H1 (cell line): ENCODE measurements around the gene YIPF6. TPM values are rescaled to one million over a fixed set of nuclear protein-coding genes. Genes with fewer than 3 reads are reported as not detected.

ENCODE experiments used
- CTCF ChIA-PET: fragments of 300-600 bp; sonication (Branson Sonifier 250); formaldehyde crosslinking; loops from one replicate; lab custom pipeline; 2021; ENCODE audit not compliant: partially characterized antibody; lab: Charles Lee
- POLR2A ChIA-PET: fragments of 300-600 bp; sonication (Branson Sonifier 250); formaldehyde crosslinking; loops from one replicate; lab custom pipeline; 2021; ENCODE audit warnings: inconsistent platforms; ENCODE audit not compliant: partially characterized antibody; lab: Charles Lee
- DNase-seq, 2 experiments: peaks; one replicate each; pipeline versions ENCODE4 v3.0.0 to v3.0.0-alpha.2; 2010 to 2022; ENCODE audit warnings: low spot score in 2 of 2, low read depth in 1 of 2, mixed read lengths in 1 of 2
- FAIRE-seq: peaks from 2 replicates; lab custom pipeline; 2011; peaks lifted over from hg19 to GRCh38; lab: Jason Lieb, UNC
- H2AFZ ChIP-seq: 2 replicates; pipeline ENCODE4 v1.8.1; 2012; ENCODE audit warnings: low read length, inconsistent platforms
- H2AK5ac ChIP-seq: 2 replicates; pipeline ENCODE4 v1.6.1; 2013; ENCODE audit warnings: low read depth, low read length
- H2BK120ac ChIP-seq: replicated peaks from 2 replicates; pipeline ENCODE3; 2013; ENCODE audit warnings: low read depth, low read length, inconsistent platforms
- H2BK12ac ChIP-seq: 2 replicates; pipeline ENCODE4 v1.6.1; 2013; ENCODE audit warnings: low read depth, low read length
- H2BK15ac ChIP-seq: 2 replicates; pipeline ENCODE4 v1.6.1; 2013; ENCODE audit warnings: low read length
- H2BK20ac ChIP-seq: 2 replicates; pipeline ENCODE4 v1.6.1; 2013; ENCODE audit warnings: low read length
- H2BK5ac ChIP-seq: 2 replicates; pipeline ENCODE4 v1.6.1; 2013; ENCODE audit warnings: low read depth, low read length
- H3K14ac ChIP-seq: 2 replicates; pipeline ENCODE4 v1.6.1; 2013; ENCODE audit warnings: inconsistent platforms; ENCODE audit not compliant: insufficient read length
- H3K18ac ChIP-seq: 2 replicates; pipeline ENCODE4 v1.6.1; 2013; ENCODE audit warnings: low read length; ENCODE audit errors: extremely low read depth
- H3K23ac ChIP-seq: 2 replicates; pipeline ENCODE4 v1.6.1; 2013; ENCODE audit warnings: inconsistent platforms; ENCODE audit not compliant: insufficient read length
- H3K23me2 ChIP-seq: 2 replicates; pipeline ENCODE4 v1.6.1; 2013; ENCODE audit warnings: low read depth, low read length
- H3K27ac ChIP-seq: 2 replicates; pipeline ENCODE4 v1.6.1; 2011; ENCODE audit warnings: low read depth, low read length, inconsistent platforms
- H3K27me3 ChIP-seq, 4 experiments: replicated peaks in 1 of 4; 1 replicate in 1 of 4; 2 replicates in 3 of 4; pipeline versions ENCODE4 v1.6.1 to v1.8.1; 2011 to 2013; ENCODE audit warnings: low read length in 3 of 4, mild to moderate bottlenecking in 3 of 4, inconsistent platforms in 2 of 4, mixed read lengths in 2 of 4, moderate library complexity in 1 of 4; ENCODE audit not compliant: control insufficient read depth in 3 of 4, insufficient read depth in 3 of 4; ENCODE audit errors: extremely low read depth in 1 of 4
- H3K36me3 ChIP-seq, 4 experiments: 2 replicates each; pipeline versions ENCODE4 v1.6.1 to v1.8.1; 2011 to 2013; ENCODE audit warnings: mild to moderate bottlenecking in 4 of 4, low read length in 3 of 4, moderate library complexity in 2 of 4, control low read depth in 1 of 4, inconsistent platforms in 1 of 4; ENCODE audit not compliant: insufficient read depth in 4 of 4, control insufficient read depth in 2 of 4
- H3K4ac ChIP-seq: replicated peaks from 2 replicates; pipeline ENCODE3; 2013; ENCODE audit warnings: low read length, low read depth, mixed read lengths, inconsistent platforms; ENCODE audit not compliant: insufficient read length
- H3K4me1 ChIP-seq, 4 experiments: replicated peaks in 1 of 4; 1 replicate in 1 of 4; 2 replicates in 3 of 4; pipeline versions ENCODE4 v1.6.1 to v1.8.1; 2011 to 2013; ENCODE audit warnings: low read length in 3 of 4, inconsistent platforms in 2 of 4, mixed read lengths in 1 of 4; ENCODE audit not compliant: insufficient read depth in 4 of 4, control insufficient read depth in 3 of 4
- H3K4me2 ChIP-seq, 2 experiments: 2 replicates each; pipeline versions ENCODE4 v1.6.1 to v1.8.1; 2011 to 2013; ENCODE audit warnings: low read depth in 2 of 2, low read length in 2 of 2, control low read depth in 1 of 2, inconsistent platforms in 1 of 2, mild to moderate bottlenecking in 1 of 2; ENCODE audit not compliant: insufficient read depth in 1 of 2
- H3K4me3 ChIP-seq, 4 experiments: fragments of 200-600, 300-600 bp in 1 of 4; sonication (generic), shearing (Covaris generic), sonication (Bioruptor Twin) in 1 of 4; 2 replicates each; pipeline versions ENCODE4 v1.5.1 to v1.8.1; 2011 to 2016; ENCODE audit warnings: low read length in 4 of 4, low read depth in 3 of 4, control low read depth in 2 of 4, inconsistent platforms in 2 of 4, mild to moderate bottlenecking in 2 of 4, mixed read lengths in 1 of 4, moderate library complexity in 1 of 4; ENCODE audit not compliant: insufficient read depth in 2 of 4; ENCODE audit errors: extremely low read depth in 1 of 4
- H3K56ac ChIP-seq: replicated peaks from 2 replicates; pipeline ENCODE3; 2013; ENCODE audit warnings: low read depth, mild to moderate bottlenecking, mixed read lengths, low read length, inconsistent platforms; ENCODE audit not compliant: insufficient read length
- H3K79me1 ChIP-seq: 2 replicates; pipeline ENCODE4 v1.6.1; 2013; ENCODE audit warnings: low read depth, low read length, control low read depth
- H3K79me2 ChIP-seq, 2 experiments: 2 replicates each; pipeline versions ENCODE4 v1.6.1 to v1.8.1; 2012 to 2013; ENCODE audit warnings: low read length in 2 of 2, mild to moderate bottlenecking in 2 of 2, inconsistent platforms in 1 of 2; ENCODE audit not compliant: insufficient read depth in 2 of 2, control insufficient read depth in 1 of 2
- H3K9ac ChIP-seq, 4 experiments: replicated peaks in 1 of 4; 1 replicate in 1 of 4; 2 replicates in 3 of 4; pipeline versions ENCODE4 v1.6.1 to v1.8.1; 2011 to 2013; ENCODE audit warnings: low read depth in 3 of 4, low read length in 3 of 4, control low read depth in 2 of 4, mild to moderate bottlenecking in 2 of 4, moderate library complexity in 2 of 4, inconsistent platforms in 1 of 4; ENCODE audit errors: extremely low read depth in 1 of 4
- H3K9me3 ChIP-seq, 2 experiments: 2 replicates each; pipeline versions ENCODE4 v1.6.1 to v1.8.1; 2012 to 2013; ENCODE audit warnings: mild to moderate bottlenecking in 2 of 2, moderate library complexity in 2 of 2, control low read depth in 1 of 2, inconsistent platforms in 1 of 2, low read depth in 1 of 2, low read length in 1 of 2, mixed read lengths in 1 of 2; ENCODE audit not compliant: insufficient read depth in 2 of 2
- H4K20me1 ChIP-seq, 2 experiments: replicated peaks in 1 of 2; 2 replicates each; pipeline versions ENCODE3 to v1.8.1; 2011 to 2013; ENCODE audit warnings: inconsistent platforms in 2 of 2, low read length in 2 of 2, mild to moderate bottlenecking in 1 of 2; ENCODE audit not compliant: insufficient read depth in 2 of 2, control insufficient read depth in 1 of 2
- H4K5ac ChIP-seq: 2 replicates; pipeline ENCODE4 v1.6.1; 2013; ENCODE audit warnings: low read length, low read depth, mixed read lengths, inconsistent platforms; ENCODE audit not compliant: insufficient read length
- H4K8ac ChIP-seq: 2 replicates; pipeline ENCODE4 v1.8.0; 2013; ENCODE audit warnings: mild to moderate bottlenecking, moderate library complexity, low read length, inconsistent platforms; ENCODE audit not compliant: insufficient read depth; ENCODE audit errors: extremely low read depth
- H4K91ac ChIP-seq: replicated peaks from 2 replicates; pipeline ENCODE3; 2013; ENCODE audit warnings: low read length, mixed read lengths, inconsistent platforms; ENCODE audit not compliant: insufficient read length
- BACH1 ChIP-seq: IDR thresholded peaks from 2 replicates; pipeline ENCODE4 v1.6.1; 2012; ENCODE audit warnings: low read length, improper control_type of control experiment
- HDAC6 ChIP-seq: IDR thresholded peaks from one replicate; pipeline ENCODE4 v1.7.1; 2012; ENCODE audit warnings: low read depth, mild to moderate bottlenecking, inconsistent platforms, low read length, moderate library complexity
- KDM1A ChIP-seq: fragments of 200-600, 300-600 bp; sonication (generic); IDR thresholded peaks from 2 replicates; pipeline ENCODE4 v1.7.1; 2016; ENCODE audit warnings: mild to moderate bottlenecking, low read length, borderline replicate concordance
- KDM5A ChIP-seq: fragments of 200-600 bp; IDR thresholded peaks from 2 replicates; pipeline ENCODE4 v1.7.1; 2012; ENCODE audit warnings: mild to moderate bottlenecking, low read length, inconsistent platforms, mixed read lengths
- POLR2AphosphoS5 ChIP-seq: IDR thresholded peaks from 2 replicates; pipeline ENCODE4 v1.6.1; 2011; ENCODE audit warnings: low read depth, low read length
- SIN3A ChIP-seq, 2 experiments: IDR thresholded peaks in 1 of 2; conservative IDR thresholded peaks in 1 of 2; 2 replicates each; pipeline ENCODE4 v1.6.1; 2011 to 2012; ENCODE audit warnings: low read length in 2 of 2, improper control_type of control experiment in 1 of 2, low read depth in 1 of 2, mild to moderate bottlenecking in 1 of 2
- WGBS, 2 experiments: shearing (Covaris generic) in 1 of 2; methylation state at CpG; one replicate each; pipeline versions ENCODE4 v1.1.6 to v1.1.7; 2013 to 2015; ENCODE audit warnings: low lambda C conversion rate in 2 of 2, mixed read lengths in 2 of 2, inconsistent platforms in 1 of 2, low coverage in 1 of 2, missing lambda C conversion rate in 1 of 2; ENCODE audit not compliant: insufficient replicate concordance in 2 of 2, insufficient coverage in 1 of 2, insufficient read length in 1 of 2; ENCODE audit errors: extremely low coverage in 1 of 2, missing lambda C conversion rate in 1 of 2; 5-methylcytosine and 5-hydroxymethylcytosine counted together
- polyA plus RNA-seq, 7 experiments: library from polyadenylated mRNA; depleted of rRNA in 3 of 7; stranded (reverse) in 5 of 7; unstranded in 2 of 7; fragments of >200 nt in 5 of 7; fragments of 200-250 nt in 2 of 7; gene quantifications; 1 replicate in 5 of 7; 2 replicates in 1 of 7; 4 replicates in 1 of 7; pipeline versions ENCODE4 v1.2.1 to v1.2.3, GENCODE V29; 2011 to 2013; ENCODE audit warnings: missing spikeins in 2 of 7, mixed read lengths in 2 of 7
- total RNA-seq: library from RNA; stranded (reverse); fragmentation: NEBNext Ultra II Directional; extraction: Animal tissue kit (Norgen Biotek cat#: 25700); gene quantifications from 2 replicates; pipeline ENCODE4 v1.2.1, GENCODE V29; 2021

YIPF6 gene
- total and polyA plus RNA-seq, 2 of the 8 experiments (the other 6 are each of a cell fraction or from before 2014, with no cell fraction given) = 16.9 to 34.1 TPM

GRCh38 chrX:68571292-68571609 lies 72.4 kb downstream of the YIPF6 start:
- no peak overlapping the region for H3K9ac ChIP-seq
- no peaks in the 10 kb centered on the region for H3K23me2 ChIP-seq
- H3K79me1 ChIP-seq = no peaks in the 10 kb centered on the region
- H4K5ac ChIP-seq = no peak overlapping the region
- no peak overlapping the region for H4K91ac ChIP-seq
- TF ChIP-seq BACH1 (no peak), KDM5A (no peak), KDM1A (no peak), POLR2AphosphoS5 (no peak), HDAC6 (no peak), SIN3A (conservative IDR thresholded peaks at IDR 0.05 in 1 of 2, IDR thresholded peaks at IDR 0.05 in 1 of 2; ENCODE audit: low read depth in 1 of 2, low read length in 2 of 2) (no peak)
- TF ChIP-seq, all 59 proteins: peak for 0
- H3K14ac ChIP-seq = no peak overlapping the region
- H3K56ac ChIP-seq = no peak overlapping the region
- no peak overlapping the region for H4K8ac ChIP-seq
- no peak overlapping the region for H3K4me3 ChIP-seq
- no peaks in the 10 kb centered on the region for H3K79me2 ChIP-seq
- no peak overlapping the region for H2BK120ac ChIP-seq
- H3K4me2 ChIP-seq = no peak overlapping the region
- H3K4me1 ChIP-seq = no peaks in the 10 kb centered on the region
- no peak overlapping the region for H3K23ac ChIP-seq
- H3K4ac ChIP-seq = no peak overlapping the region
- CTCF ChIA-PET = interaction anchor here (0.8 kb wide), 1 partner anchor 149 kb away, joined by 3 read pairs; no protein-coding TSS in a partner anchor
- H3K9me3 ChIP-seq = no peaks in the 10 kb centered on the region
- no peak overlapping the region for H2AK5ac ChIP-seq
- DNase-seq (no peak), FAIRE-seq (no peak)
- no peak overlapping the region for H2BK20ac ChIP-seq
- no peak overlapping the region for H2AFZ ChIP-seq
- no peak overlapping the region for H2BK15ac ChIP-seq
- no peak overlapping the region for H2BK5ac ChIP-seq
- no peaks in the 10 kb centered on the region for H3K27me3 ChIP-seq
- no peaks in the 10 kb centered on the region for H3K36me3 ChIP-seq
- H2BK12ac ChIP-seq = no peak overlapping the region
- no peaks in the 10 kb centered on the region for H4K20me1 ChIP-seq
- H3K18ac ChIP-seq = no peak overlapping the region
- no peak overlapping the region for H3K27ac ChIP-seq
- POLR2A ChIA-PET = no interaction called here
- 94% methylated on average over 3 of the region's 3 CpGs; no CpG with 5 or more reads in 1 of the 2 experiments for WGBS, 2 experiments
